SKM-1 (cell line): ENCODE data around the gene KDM1B.
"Not testable (repeated sequence)": the region's sequence is repeated elsewhere in the genome, so short reads cannot be mapped to it uniquely, and the experiment has no call there.

ENCODE experiments used
- DNase-seq: peaks from one replicate; lab custom pipeline; 2025; ENCODE audit not compliant: unreplicated experiment; lab: John Stamatoyannopoulos, UW

Gene KDM1B

GRCh38 chr6:18148304-18149025, 6.8 kb upstream of the KDM1B start:
- DNase-seq: no peak

GRCh38 chr6:18151391-18151790, 3.8 kb upstream of the KDM1B start:
- not testable (repeated sequence) for DNase-seq

GRCh38 chr6:18151801-18152200, 3.4 kb upstream of the KDM1B start:
- DNase-seq: no peak

GRCh38 chr6:18153311-18153703, 1.9 kb upstream of the KDM1B start:
- DNase-seq: no peak

- DNase-seq: no peak
These were observed 594 bp upstream of the KDM1B start, which contains the start of gene TPMT for GRCh38 chr6:18154507-18155149. Gene TPMT, minus strand, starts transcription at chr6:18155077. Its CDS starts 5,950 bp downstream, at chr6:18149127.

- peak; percentile 55 for DNase-seq
These were observed 721 bp downstream of the KDM1B start for GRCh38 chr6:18155864-18156421.

GRCh38 chr6:18160911-18161310, 5.7 kb downstream of the KDM1B start:
- DNase-seq: no peak

GRCh38 chr6:18161431-18161830, 6.2 kb downstream of the KDM1B start:
- no peak for DNase-seq

GRCh38 chr6:18162401-18162800, 7.2 kb downstream of the KDM1B start:
- DNase-seq: no peak

GRCh38 chr6:18165751-18166150, 10.5 kb downstream of the KDM1B start:
- DNase-seq: no peak

- no peak for DNase-seq
These were observed 11.3 kb downstream of the KDM1B start for GRCh38 chr6:18166312-18167036.

- DNase-seq: no peak
These were observed 13.0 kb downstream of the KDM1B start for GRCh38 chr6:18168264-18168663.

- DNase-seq: no peak
These were observed 16.6 kb downstream of the KDM1B start for GRCh38 chr6:18171871-18172270.

GRCh38 chr6:18176198-18176597, 21.0 kb downstream of the KDM1B start:
- DNase-seq: not testable (repeated sequence)

- DNase-seq: no peak
These were observed 22.2 kb downstream of the KDM1B start for GRCh38 chr6:18177286-18177965.

- DNase-seq: no peak
These were observed 23.9 kb downstream of the KDM1B start for GRCh38 chr6:18178960-18179615.

GRCh38 chr6:18179770-18180356, 24.6 kb downstream of the KDM1B start:
- DNase-seq: peak; percentile 51

- no peak for DNase-seq
These were observed 27.3 kb downstream of the KDM1B start for GRCh38 chr6:18182568-18182967.

- no peak for DNase-seq
These were observed 28.5 kb downstream of the KDM1B start for GRCh38 chr6:18183766-18184165.

GRCh38 chr6:18185624-18186023, 30.4 kb downstream of the KDM1B start:
- no peak for DNase-seq
